Amniotic epithelial cell (primary cell): ENCODE data around the gene PI4KA.

Experiments
- DNase-seq: peaks from one replicate; pipeline ENCODE4 v3.0.0-alpha.2; 2010; ENCODE audit warnings: low read depth

PI4KA gene

DNA sequence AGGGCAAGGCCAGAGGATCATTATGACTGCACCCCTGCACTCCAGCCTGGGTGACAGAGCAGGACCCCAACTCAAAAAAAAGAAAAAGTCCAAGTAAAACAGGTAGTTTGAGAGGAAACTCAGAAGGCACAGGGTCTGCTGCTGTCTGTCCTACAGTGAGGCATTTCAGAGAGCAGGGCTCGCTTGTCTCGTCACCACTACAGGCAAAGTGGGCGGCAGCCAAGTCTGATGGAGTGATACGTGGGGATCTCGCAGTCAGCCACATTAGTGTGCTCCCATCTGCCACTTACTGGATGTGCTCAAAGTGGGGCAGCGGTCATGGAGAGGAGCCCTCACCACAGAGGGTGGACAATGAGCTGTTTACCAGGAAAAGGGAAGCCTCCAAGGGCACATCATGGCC, 42.1 kb downstream of the PI4KA start:
- no peak for DNase-seq

DNA sequence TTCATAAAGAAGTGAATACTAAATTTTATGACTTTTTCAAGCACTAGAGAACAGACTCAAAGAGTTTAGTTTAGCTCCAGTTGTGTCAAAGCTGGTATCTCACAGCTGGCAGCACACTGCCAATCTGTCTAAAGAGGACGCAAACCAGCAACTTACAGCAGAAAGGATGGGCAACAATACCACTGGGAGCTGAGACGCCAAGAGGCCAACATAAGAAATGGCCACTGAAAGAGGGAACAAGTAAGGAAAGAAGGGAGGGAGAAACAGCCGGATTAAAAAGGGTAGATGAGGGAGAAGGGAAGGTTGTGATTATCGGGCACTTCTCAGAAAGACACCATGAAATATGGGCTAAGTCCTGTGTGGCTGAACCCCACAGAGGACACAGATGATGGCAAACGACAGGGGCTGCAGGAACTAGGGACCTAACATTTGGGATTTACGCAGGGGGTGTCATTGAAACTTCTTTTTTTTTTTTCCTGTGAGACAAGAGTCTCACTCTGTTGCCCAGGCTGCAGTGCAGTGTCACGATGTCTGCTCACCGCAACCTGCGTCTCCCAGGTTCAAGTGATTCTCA, 43.0 kb downstream of the PI4KA start:
- no peak for DNase-seq

DNA sequence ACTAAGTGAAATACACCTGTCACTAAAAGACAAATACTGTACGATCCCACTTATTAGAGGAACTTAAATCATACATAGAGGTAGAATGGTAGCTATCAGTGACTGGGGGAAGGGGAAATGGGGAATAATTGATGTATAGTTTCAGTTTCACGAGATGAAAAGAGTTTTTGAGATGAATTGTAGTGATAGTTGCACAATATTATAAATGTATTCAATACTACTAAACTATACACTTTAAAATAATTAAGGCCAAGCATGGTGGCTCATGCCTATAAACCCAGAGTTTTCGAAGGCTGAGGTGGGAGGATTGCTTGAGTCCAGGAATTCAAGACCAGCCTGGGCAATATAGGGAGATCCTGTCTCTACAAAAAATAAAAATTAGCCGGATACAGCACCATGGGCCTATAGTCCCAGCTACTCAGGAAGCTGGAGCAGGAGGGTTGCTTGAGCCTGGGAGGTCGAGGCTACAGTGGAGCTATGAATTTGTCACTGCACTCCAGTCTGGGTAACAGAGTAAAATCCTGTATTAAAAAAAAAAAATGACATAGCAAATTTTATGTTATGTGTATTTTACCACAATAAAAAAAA, 44.3 kb downstream of the PI4KA start:
- no peak for DNase-seq

DNA sequence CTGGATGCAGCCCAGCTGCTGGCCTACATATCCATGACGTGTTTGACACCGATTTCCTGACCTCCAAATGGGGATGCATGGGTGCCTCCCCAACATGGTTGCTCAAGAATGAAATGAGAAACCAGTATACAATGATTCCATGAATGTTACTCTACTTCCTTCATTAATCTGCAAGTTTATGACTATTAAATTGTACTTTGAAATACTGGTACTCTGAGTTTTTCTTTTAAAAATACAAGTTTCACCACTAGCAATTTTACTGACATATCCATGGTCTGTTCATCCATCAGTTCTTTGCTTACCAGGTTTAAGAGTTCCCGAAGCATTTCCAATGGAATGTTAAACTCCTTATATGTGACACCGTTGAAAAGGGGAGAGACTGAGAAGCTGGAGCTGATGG, 45.6 kb downstream of the PI4KA start:
- no peak for DNase-seq

DNA sequence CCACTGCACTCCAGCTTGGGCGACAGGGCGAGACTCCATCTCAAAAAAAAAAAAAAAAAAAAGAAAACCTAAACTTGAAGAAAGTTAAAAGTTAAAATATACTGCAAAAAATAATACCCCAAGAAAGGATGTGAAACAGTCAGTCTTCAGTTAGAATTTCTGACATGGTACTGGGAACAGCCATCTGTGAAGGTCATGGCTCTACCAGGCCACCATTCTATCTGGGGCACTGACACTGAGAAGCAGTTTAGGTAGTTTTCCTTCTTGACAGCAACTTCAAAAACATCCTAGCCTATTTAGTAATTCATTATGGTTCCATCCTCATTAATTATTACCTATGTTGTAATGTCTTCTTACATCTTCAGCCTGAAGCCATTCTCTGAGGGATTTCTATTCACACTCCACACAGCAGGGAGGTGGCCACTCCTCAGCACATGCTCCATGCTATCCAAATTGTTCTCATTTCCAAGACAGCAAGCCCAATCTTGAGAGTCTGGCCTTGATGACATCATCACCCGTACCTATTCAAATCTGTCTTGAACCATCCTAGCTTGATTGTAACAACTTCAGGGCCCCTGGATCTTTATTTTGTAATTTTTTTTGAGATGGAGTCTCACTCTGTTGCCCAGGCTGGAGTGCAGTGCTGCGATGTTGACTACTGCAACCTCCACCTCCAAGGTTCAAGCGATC, 46.5 kb downstream of the PI4KA start:
- DNase-seq = no peak

DNA sequence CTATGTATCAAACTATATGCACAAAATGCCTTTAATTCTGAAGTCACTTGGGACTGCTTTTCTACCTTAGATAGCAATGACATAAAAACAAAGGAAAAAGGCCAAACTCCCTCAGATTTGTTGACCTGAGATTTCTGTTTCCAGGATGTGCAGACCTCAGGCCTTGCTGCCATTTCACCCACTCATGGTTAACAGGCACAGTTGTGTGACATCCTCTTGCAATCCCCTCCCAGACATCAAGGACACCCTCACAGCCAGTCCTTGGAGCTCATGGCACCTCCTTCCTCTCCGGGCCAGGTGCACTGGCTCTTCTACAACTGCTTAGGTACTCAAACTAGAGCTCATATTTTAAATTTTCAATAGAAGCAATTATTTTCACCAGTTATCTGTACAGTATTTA, 47.4 kb downstream of the PI4KA start:
- DNase-seq = no peak

DNA sequence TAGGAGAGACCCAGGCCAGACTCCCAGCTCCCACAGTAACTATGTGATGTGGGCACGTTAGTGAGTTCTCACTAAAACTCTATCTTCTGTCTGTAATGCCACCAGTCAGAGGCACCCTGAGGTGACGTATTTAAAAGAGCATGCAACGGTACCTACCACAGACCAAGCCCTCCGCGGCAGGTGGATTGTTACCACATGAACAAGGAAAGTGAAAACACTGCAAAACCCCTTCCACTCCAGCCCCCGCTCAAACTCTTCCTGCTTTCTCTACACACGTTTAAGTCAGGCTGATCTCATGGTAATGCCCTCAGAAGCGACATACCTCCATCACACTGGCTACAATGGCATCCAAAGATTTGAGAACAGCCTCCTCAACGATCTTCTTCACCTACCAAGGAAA, 48.0 kb downstream of the PI4KA start:
- DNase-seq = no peak

DNA sequence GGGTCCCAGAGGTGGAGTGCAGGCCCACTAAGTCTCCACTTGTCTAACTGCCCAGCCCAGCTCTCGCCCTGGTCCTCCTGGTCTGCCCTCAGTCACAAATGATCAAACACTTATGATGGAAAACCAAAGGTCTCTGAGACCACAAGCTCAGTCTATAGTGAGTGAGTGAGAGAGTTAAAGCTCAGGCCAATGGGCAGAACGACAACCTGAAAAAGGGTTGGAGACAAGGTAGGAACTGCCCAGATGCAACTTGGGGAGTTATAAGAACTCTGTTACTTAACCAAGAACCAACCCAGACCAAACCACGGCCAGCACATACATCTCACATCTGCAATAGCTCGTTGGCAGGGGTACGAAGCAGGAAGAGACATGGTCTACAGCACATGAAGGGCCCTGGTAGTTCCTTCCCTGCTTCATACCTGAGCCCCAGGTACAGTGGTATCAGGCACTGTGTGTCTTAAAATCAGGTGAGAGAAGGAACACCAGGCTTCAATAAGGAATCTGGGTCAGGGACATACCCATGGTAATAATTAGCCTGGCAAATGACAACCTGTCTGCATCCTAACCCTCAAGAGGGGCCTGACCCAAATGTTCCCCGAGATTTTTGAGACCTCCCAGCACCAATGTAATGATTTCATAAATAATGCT, 48.9 kb downstream of the PI4KA start:
- no peak for DNase-seq

DNA sequence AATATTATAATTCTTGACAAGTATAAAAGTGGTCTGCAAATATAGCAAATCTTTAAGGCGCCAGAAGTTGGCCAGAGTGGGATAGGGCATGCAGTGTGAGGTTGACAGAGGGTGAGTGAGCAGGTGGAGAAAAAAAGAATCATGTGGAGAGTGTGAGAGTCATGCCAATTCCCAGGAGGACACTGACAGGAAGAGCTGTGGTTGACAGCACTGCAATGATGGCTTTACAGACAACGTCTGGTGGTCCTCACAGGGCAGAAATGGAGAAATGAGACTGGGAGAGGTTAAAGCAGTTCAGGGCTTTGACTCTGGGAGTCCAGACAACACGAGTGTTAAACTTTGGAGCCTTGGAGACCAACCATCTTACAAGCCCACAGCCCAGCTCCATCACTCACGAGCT, 49.8 kb downstream of the PI4KA start:
- no peak for DNase-seq

DNA sequence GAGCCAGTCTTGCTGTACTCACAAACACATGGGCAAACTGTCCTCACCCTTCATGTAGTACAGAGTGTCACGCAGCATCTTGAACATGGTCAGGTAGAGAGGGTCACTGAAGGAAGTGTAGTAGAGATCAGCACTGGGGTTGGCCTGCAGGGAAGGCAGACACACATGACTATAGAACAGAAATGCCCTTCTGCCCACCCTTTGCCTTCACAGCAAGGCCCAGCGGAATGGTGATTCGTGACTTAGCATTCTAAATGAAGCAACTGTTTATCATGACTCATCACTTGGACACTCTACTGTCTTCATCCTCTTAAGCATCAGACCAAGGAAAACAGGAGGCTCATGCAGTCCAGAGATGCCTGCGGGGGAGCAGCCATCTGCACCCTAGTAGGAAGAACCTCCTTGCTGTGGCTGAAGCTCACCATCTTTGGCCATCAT, 51.3 kb downstream of the PI4KA start:
- DNase-seq = peak; percentile 97

DNA sequence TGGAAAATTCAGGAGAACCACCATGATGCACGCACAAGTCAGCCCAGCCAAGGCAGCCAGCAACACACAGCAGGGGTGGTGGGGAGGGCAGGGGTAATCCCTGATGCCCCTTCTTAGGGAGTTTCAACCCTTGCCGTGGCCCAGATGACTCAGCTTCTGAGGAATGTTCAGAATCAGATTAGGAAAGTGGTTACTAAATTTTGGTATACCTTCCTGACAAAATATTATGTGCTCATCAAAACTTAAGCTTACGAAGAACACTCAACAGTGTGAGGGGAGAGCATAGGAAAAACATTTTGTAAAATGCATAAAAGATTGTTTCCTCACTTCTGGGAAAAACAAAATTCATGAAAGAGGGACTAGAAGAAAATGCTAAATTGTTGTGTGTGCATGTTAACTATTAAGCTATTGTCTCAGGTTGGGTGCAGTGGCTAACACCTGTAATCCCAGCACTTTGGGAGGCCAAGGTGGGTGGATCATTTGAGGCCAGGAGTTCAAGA, 52.6 kb downstream of the PI4KA start:
- DNase-seq = peak; percentile 51

DNA sequence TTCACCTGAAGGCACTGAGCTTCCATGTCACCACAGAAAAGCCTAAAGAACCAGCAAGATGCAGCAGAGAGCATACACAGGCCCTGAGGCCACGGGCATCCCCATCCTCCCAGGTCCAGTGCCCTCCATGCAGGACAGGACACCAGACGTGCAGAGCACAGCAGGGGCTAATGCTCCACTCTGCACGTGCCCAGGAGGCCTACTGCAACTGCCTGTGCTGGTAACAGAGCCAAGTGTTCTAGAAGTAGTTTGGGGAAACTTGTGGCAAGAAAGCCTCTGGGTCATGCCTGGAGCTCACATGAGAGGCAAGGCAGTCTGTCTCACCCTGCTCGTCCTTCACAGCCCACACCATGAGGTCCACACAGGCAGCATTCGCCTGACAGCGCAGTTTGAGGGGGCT, 54.0 kb downstream of the PI4KA start:
- DNase-seq = no peak

DNA sequence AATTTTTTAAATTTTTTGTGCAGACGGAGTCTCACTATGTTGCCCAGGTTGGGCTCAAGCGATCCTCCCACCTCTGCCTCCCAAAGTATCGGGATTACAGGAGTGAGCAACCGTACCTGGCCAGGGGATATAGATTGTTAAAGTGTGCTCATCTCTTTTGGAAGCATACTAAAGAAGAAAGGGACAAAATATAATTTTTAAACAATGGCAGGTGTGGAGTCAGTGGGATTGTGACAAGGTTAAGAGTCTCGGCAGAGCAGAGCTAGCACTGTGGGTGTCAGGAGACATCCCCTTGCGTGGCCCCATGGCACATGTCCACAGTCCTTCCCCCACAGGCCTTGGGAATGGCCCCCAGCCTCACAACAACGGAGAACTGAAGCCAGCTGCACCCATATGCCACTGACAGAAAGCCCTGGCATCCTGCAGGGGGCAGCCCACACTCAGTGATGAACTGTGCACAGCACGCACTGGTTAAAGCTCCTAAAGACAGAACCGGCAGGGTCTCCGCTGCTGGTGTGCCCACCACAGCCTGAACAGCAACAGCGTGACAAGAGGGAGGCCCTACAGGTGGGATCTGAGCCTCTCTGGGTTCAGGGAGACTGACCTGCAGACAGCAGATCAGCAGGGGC, 54.8 kb downstream of the PI4KA start:
- DNase-seq = peak; percentile 39

DNA sequence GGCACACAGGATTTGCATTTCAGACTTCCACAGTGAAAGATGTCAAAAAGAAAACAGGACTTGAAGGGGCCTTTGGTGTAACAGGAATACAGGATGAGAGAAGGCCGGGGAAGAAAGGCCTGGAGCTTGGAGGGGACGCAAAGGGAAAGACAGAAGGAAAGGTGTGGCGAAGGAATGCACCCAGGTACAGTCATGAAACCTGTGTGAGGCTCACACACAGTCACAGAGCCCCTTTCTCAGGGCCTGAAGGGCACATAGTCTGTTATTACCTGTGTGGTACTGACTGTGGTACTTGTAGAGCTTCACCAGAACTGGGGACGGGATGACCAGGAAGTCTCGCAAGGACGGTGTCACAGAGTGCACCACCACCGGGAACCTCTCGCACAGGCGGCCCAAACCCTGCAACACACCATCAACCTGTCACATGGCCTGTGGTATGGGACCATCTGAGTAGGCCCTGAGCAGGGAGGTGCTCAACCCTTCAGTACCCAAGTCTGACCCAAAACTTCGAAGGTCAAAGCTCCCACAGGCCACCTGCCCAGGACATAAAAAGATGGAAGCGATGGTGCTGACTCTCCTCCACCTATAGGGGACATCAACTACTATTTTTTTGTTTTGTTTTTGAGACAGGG, 55.6 kb downstream of the PI4KA start:
- DNase-seq = no peak

DNA sequence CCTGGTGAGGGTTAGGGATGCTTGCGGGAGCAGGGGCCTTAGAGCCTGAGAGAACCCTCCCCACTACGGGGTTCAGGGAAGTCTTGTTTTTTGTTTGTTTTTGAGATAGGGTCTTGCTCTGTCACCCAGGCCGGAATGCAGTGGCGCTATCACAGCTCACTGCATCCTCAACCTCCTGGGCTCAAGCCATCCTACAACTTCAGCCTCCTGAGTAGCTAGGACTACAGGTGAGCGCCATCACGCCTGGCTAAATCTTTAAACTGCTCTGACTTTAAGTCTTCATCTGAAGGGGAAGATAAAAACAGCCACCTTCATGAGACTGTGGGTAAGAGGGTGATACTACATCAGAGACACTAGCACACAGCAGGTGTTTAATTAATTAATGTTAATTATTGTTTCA, 56.2 kb downstream of the PI4KA start:
- DNase-seq = no peak

DNA sequence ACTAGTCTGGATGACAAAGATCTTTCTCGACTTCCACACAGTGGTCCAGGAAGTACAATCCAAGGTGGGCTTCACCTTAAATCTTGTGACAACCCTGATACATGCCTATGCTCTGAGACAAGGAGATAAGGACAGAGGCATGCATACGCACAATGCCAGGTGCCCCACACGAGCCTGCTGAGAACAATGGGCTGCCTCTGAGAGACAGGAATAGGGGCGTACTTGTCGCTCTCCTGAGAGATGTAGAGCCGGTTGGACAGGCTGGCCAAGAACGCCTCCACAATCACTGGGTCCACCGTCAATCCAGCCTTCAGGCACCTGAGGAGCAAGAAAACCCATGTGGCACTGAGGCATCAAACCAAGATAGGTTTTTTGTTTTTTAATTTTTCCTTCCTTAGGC, 59.2 kb downstream of the PI4KA start:
- DNase-seq = no peak

DNA sequence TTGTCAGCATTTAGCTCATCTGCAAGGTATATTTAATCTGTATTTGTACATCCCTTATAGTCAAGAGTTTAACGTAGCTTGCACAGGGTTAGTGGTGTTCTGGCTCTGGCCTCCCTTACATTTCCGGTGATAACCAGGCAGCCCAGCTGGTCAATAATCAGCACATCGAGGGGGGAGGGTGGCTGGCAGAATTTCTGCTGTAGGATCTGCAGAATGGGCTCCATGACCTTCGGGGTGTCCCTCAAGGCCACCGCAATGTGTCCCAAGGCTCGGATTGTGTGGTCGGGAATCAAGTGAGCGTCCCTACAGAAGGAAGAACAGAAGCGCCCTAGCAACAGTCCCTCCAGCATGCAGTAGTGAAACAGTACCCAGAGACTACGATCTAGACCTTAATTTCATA, 59.6 kb downstream of the PI4KA start:
- no peak for DNase-seq

DNA sequence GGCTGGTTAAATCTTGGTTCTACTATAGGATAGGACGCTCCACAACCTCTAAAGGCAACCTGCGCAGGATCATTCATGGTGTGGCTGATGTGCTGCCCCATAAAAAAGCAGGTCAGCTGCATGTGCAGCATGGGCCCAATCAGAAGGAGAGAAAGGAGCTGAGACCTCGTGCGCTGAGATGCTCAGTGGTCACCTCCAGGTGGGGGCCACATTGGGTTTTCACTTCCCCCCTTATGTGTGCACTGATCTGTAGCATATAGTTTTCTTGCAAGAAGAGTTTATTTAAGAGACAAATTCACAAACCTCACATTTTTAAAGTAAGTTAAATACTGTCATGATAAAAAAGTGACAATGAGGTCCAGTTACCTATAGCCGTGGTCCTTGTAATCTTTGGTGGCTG, 60.4 kb downstream of the PI4KA start:
- no peak for DNase-seq

DNA sequence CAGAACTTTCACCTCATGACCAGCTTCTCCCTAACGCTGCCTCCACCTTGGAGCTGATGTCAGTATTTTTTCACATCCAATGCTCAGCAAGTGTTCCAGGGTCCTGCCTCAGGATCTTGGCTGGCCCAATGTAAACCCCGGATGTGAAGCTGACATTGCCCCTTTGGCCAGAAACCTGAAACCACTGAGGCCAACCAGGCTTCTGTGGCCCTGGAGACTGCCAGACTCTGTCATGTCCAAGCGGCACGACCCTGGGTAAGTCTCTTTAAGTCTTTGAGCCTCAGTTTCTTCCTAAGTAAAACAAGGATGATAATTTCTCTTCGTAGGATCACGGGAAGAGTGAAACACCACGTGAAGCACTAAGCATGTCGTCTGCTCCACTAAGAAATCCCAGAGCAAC, 61.9 kb downstream of the PI4KA start:
- DNase-seq = no peak

DNA sequence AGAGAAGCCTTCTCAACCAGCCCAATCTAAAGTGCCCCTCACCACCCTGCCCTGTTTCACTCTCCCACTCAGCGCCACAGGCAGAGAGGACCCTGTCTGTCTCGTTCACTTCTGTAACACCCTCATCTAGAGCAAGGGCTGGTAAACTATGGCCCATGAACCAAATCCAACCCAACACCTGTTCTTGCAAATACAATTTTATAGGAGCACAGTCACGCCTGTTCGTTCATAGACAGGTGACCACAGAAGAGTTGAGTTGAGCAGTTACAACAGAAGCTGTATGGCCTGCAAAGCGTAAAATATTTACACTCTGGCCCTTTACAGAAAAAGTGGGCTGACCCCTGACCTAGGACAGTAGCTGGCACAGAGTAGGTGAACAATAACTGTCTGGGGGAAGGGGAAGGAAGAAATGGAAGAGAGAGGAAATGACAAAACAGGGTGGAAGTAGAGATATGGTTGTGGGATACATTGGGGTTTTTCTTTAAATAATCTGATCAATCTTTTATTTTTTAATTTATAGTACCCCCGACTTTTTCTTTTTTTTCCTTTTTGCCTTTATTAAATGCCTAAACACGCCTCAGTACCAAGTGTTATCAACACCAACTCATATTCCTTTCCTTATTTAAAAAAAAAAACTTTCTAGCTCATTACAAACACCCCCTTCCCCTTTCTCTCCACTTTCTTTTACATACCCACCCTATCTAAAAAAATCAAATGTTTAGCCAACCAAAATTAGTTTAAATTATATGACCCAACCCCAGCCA, 63.8 kb downstream of the PI4KA start:
- DNase-seq = no peak
